Stimulated activated CD4-positive, alpha-beta T cell treated with anti-CD3 and anti-CD28 coated beads, Interleukin-4, amount 100 ng/mL, for 4 hours (primary cell): ENCODE data around the gene HID1.
A peak's percentile ranks its signal among the peaks of the same experiment; 100 is the strongest.

Source experiments
- DNase-seq, 2 experiments: peaks; one replicate each; pipeline ENCODE4 v3.0.0-alpha.2; 2020

Gene HID1

GRCh38 chr17:74964988-74965622 lies 7.5 kb downstream of the HID1 start:
- DNase-seq, result no peak

DNA sequence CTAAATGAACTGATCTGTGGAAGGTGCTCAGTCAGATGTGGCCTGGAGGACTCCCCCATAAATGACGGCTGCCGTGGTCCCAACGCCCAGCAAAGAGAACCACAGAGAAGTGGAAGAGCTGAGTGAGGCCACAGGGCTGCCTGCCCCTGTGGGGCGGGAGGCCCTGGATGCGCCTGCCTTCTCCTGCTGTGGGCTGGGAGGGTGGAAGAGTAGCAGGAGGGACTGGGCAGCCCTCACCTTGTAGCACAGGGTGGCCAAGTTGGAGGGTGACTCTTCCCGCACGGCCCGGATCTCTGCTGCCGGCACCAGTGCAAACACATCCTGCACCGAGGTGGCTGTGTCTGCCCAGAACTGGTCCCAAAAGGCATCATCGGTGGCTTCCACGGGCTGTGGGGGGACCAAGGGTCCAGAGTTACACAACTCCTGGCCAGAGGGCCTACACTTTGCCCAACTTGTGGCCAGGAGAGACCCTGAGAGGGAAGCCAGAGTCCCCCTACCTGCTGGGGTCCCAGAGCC lies 8.3 kb downstream of the HID1 start:
- no peak for DNase-seq

DNA sequence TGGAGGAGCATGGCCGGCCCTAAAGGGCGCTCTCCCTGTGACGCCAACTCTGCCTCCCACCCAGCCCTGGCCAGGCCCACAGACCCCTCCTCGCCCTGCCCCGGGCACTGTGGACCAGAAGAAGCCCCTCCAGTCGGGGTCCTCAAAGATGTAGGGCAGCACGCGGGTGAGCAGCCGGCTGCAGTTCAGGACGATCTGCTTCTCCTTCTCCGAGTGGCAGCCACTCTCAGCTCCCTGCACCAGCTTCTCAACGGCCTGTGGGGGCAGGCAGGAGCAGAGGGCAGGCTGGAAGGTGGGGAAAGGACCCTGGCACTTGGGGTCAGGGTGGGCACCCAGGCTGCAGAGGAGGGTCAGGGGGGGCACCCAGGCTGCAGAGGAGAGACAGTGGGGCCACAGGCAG lies 8.9 kb downstream of the HID1 start:
- DNase-seq, result no peak

DNA sequence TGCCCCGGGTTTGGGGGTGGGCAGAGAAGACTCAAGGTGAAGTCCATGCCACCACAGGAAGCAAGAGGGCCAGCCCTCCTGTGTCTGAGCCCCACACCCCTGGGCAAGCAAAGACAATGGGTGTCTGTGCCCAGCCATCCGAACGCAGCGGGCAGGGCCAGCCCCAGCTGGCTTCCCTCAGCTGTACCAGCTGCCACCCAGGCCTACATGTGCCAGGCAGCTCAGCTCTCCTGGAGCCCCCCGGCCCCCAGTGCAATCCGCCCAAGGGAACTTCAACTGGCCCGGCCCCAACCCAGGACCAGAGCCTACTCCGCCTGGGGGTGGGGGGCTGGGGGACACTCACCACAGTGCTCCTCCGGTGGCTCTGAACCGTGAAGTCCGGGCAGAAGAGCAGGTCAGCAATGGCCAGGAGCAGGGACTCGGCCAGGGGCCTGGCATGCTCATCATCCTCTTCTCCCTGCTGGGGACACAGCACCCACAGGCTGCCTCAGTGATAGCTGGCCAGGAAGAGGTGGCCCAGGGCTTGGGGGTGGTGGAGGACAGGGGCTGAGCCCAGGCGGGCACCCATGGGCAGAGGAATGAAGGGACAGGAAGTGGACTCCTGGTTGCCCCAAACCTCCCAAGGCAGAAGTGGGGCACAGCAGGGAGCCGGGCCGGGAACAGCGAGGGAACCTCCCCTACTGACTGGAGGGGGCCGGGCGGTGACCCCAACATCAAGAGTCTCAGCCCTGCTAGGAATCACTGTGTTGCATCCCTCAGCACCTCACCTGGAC lies 9.8 kb downstream of the HID1 start:
- no peak for DNase-seq

DNA sequence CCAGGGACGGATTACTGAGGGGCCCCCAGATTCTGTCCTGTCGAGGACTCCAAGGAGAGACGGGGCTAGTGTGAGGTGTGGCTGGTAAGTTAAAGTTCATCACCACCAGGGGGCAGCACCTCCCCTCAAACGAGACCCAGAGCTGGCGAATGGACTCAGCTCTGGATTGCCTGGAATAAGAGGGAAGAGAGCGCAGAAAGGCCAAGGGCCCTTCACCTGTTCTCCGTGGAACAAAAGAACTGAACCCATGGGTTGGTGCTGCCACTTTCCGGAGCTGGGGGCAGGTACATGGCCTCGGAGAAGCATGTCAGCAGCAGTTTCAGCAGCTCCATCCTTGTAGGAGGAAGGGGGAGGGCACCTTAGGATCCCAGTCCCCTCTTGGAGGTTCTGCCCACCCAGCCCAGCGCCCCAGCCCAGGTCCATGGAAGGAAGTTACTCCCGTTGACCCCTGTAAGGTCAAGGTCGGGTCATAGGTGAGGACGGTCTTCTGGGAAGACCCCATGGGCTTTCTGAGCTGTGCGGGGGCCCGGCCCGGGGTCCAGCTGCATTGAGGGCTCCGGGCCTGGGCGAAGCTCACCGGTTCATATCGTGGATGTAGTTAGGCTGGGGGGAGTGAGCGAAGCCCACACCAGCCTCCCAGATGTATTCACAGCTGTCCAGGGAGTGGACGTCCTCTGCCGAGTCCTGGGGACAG lies 10.8 kb downstream of the HID1 start:
- peak; percentile 75 to 83 for DNase-seq

- DNase-seq, result peak; percentile 49 to 51
These were observed 11.8 kb downstream of the HID1 start for GRCh38 chr17:74960570-74961342.

DNA sequence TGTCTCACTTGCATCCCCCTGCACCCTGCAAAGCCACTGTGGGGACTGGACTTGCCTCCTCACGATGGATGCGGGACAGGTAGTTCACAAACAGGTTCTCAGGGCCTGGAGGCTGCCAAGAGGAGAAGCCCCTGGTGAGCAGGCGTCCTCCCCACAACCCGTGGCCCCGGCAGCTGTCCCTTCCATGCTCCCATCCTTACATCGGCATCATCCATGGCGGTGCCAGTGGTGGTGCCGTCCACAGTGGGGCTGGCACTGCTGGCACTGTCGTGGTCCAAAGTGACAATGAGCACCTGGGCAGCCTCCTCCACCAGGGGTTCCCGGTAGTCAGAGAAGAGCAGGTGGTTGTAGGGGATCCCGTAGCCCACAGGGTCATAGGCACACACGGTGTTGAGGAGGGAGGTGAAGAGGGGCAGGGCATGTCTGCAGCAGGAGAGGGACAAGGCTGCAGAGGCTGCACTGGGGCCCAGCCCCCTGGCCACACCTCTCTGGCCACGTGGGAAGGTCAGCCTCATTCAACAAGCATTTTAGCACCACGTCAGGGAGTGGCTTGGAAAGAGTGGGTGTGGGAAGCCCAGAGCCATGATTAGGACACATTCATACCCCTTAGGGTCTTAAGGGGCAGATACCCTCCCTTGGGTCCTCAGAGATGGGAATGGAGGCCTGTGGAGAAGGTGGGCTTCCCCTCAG lies 12.6 kb downstream of the HID1 start:
- DNase-seq, result no peak

GRCh38 chr17:74957935-74958740 lies 14.4 kb downstream of the HID1 start:
- peak; percentile 62 to 81 for DNase-seq

DNA sequence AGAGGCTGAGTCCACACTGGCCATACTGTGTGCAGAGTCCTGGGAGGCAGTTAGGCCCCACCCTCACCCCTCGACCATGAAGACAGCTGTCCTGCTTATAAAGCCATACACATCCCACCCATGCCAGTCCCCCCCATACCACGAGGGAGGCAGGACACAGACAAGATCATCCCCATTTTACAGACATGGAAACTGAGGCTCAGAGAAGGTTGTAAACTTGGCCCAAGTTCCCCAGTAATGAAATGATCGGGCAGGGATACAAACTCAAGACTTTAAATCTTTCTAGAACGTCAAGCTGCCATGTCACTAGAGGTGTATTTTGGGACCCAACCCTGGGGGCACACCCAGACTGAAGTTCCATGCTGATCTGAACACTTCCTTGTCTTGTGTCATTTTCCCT lies 16.5 kb downstream of the HID1 start:
- no peak for DNase-seq

DNA sequence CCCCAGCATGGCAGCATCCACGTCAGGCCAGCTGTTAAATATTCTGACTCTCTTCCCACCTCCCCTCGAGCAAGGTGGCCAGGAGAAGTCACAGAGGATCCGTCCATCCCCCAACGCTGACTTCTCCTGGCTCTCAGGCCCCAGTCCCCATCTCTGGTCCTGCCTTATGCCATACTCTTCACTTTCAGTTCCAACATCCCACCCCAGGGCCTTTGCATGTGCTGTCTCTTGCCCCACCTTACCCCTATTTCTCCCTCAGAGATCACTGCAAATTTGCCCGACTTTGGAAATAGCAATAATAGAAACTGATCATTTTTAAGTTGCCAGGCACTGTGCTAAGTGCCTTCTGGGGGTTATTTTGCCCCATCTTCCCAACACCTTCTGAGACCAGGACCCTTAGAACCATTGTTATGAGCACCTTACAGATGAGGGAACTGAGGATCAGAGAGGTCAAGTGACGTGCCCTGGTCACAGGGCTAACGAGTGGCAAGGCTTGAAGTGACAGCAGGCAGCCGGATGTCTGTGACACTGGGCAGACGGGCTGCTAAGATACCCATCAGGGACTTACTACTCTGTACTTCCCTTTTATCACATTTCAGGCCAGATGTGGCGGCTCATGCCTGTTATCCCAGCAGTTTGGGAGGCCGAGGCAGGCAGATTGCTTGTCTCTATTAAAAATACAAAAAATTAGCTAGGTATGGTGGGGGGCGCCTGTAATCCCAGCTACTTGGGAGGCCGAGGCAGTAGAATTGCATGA lies 17.7 kb downstream of the HID1 start:
- no peak for DNase-seq

- DNase-seq, result no peak
These were observed 18.4 kb downstream of the HID1 start for GRCh38 chr17:74954115-74954514.

DNA sequence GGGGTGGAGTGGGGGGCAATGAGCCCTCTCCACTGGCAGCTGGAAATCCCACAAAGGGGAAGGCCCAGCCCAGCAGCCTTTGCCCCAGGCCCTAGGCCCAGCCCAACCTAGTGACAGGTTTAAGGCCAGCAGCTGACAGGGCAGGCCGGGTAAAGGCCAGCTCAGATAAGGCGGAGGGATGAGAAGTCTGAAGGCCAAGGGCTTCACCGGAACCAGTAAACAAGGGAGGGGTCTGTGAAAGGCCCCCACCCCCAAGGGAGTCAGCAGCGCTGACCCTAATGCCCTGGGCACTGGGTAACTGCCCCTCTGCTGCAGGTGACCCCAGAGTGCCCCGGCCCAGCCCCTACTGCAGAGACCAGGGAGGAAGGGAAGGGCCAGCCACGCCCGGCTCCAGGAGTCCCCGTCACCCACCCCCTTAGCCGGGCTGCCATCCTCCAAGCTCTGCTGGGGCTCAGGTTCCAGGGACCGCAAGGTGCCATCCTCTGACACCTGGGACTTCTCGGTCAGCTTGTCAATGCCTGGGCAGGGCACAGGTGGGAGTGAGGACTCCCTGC lies 19.3 kb downstream of the HID1 start:
- DNase-seq, result no peak

GRCh38 chr17:74952431-74953133 lies 20.0 kb downstream of the HID1 start:
- no peak for DNase-seq

DNA sequence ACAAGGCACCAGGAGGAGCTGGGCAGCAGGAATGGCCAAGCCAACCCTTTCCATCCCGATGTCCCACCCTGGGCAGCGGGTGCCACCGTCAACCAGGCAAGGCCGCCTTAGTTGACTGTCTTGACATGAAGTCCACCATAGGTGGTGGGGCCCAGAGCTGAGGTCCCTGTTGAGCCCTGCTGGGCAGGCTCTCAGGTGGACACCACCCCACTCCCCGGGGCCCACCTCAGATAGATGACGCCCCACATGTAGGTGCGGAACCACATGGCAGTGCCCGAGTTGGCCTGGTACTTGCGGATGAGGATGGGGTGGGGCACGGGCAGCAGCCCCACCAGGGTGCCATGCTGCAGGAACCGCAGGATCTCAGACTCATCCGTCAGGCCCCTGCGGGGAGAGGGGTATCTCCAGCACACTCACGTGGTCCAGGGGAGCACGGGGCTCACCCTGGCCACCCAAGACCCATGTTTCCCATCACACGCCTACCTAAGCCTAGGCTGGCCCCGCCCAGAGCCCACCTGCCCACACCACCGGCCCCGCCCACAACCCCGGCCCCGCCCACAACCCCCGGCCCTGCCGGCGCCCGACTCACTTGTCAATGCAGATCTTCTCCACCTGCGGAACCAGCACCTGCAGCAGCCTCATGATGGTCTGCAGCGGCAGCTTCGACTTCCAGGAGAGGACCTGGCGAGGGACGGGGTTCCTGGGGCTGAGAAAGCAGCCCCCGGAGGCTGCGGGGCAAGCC lies 20.7 kb downstream of the HID1 start:
- no peak for DNase-seq

DNA sequence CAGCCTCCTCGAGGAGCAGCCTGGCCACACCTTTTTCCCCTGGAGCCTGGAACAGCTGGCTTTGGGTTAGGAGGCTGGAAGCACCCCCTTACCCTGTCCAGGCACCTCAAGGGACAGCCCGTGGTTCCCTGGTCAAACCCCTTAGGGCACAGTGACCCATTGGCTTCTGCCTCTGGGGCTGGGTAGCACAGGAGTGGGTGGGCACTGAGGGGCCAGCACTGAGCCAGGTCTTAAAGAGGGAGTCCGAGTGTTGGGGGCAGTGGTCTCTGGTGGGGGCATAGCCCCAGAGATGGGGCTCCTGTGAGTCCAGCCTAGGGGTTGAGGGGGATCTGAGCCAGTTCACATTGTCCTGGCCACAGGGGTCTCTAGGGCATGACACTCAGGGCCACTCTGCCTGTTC lies 21.5 kb downstream of the HID1 start:
- no peak for DNase-seq

DNA sequence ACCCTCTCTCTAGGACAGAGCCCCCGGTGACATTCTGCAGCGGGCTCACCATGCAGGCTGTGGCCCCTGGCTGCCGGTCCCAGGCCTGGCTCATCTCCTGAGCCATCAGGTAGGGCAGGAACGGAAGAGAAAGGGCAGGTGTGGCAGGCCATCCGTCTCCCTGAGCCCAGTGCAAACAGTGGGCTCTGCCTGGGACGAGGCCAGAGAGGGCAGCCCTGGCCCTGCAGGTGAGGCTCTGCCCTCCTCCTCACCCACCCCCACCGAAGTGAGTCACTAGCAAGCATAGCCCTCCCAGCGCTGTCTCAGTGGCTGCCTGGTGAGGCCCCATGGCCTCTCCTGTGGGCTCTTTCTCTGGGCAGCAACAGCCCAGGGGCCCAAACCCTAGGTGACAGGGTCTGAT lies 22.4 kb downstream of the HID1 start:
- no peak for DNase-seq

DNA sequence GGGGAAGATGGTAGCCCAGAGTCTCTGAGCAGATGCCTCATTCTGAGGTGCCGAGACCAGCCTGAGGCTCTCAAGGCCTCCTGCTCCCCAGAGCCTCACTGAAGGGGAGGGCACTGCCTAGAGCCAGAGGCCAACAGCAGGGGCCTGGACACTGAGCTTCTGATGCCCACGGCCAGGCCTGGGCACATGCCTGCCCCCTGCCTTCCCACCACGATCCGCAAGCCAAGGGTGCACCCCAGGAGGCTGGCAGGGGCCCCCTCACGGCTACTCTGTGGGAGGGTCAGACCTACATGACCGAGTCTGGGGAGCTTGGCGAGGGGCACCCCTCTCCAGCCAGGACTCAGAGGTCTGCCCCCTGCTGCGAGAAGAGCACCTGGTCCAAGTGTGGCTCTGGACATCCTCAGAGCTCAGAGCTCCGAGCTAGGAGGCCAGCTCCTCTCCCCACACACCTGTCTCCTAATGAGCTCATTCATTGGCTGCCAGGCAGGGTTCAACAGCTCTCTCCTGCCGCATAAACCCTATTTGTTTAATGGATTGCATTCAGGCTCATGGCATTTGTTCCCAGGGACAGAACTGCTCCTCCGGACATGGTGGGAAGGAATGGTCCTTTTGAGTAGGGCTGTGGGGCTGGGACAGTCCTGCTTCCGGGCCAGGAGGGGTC lies 23.0 kb downstream of the HID1 start:
- DNase-seq, result no peak

GRCh38 chr17:74947041-74947754 lies 25.4 kb downstream of the HID1 start:
- no peak for DNase-seq
